ENCODE measurements around the gene TOMM6. TPM values are rescaled to one million over a fixed set of nuclear protein-coding genes. Genes with fewer than 3 reads are reported as not detected.

TOMM6 gene
- total RNA-seq = 100 to 1,000 TPM in 1 of 2 donors, 10 to 100 TPM in 1; 84.2 to 101 TPM
- long read RNA-seq, donor 1, transcript TOMM6-201 (3 exons, 595 nt) = major isoform, 6 of 6 reads
- long read RNA-seq, donor 1, partial matches to known transcripts = 0 of 6 reads
- long read RNA-seq, donor 1, other reads (novel, unspliced or antisense) = 0 of 6 reads
- long read RNA-seq, donor 2, transcript TOMM6-202 (3 exons, 637 nt) = minor isoform, 8 of 24 reads
- long read RNA-seq, donor 2, transcript TOMM6-201 (3 exons, 595 nt) = major isoform, 16 of 24 reads
- long read RNA-seq, donor 2, partial matches to known transcripts = 0 of 24 reads
- long read RNA-seq, donor 2, other reads (novel, unspliced or antisense) = 0 of 24 reads

GRCh38 chr6:41787219-41787917 is at the start of gene TOMM6:
TOMM6 (plus strand) TSS chr6:41787694; CDS start chr6:41787698, 4 bp downstream.
- intact Hi-C loops (cut with DNase I) = loop anchor here in 1 of 2 donors (10.0 kb wide), 1 partner anchor 147 kb away; no protein-coding TSS in a partner anchor
- DNase-seq (ENCODE audit: low spot score) = peak; percentile 99

- intact Hi-C loops (cut with DNase I) = no loop called here
These were observed 48.5 kb upstream of the TOMM6 start for GRCh38 chr6:41739041-41739440.

GRCh38 chr6:41740366-41741162 is 46.9 kb upstream of the TOMM6 start:
- intact Hi-C loops (cut with DNase I) = no loop called here
- no peak for DNase-seq (ENCODE audit: low spot score)

More at GRCh38 chr6:41739041-41739440, 48.5 kb upstream of the TOMM6 start:
- DNase-seq (ENCODE audit: low spot score) = no peak

GRCh38 chr6:41741625-41742490 is 45.6 kb upstream of the TOMM6 start:
- DNase-seq (ENCODE audit: low spot score) = no peak
- intact Hi-C loops (cut with DNase I) = no loop called here

GRCh38 chr6:41743406-41744235 is 43.9 kb upstream of the TOMM6 start:
- no peak for DNase-seq (ENCODE audit: low spot score)
- intact Hi-C loops (cut with DNase I) = no loop called here

- DNase-seq (ENCODE audit: low spot score) = no peak
- intact Hi-C loops (cut with DNase I) = no loop called here
These were observed 43.2 kb upstream of the TOMM6 start for GRCh38 chr6:41744236-41744787.

GRCh38 chr6:41746107-41746506 is 41.4 kb upstream of the TOMM6 start:
- intact Hi-C loops (cut with DNase I) = no loop called here
- no peak for DNase-seq (ENCODE audit: low spot score)

GRCh38 chr6:41747256-41748101 is 40.0 kb upstream of the TOMM6 start, which contains the start of gene PGC:
PGC (minus strand) TSS chr6:41747397; CDS start chr6:41747334, 63 bp downstream.
- no peak for DNase-seq (ENCODE audit: low spot score)
- intact Hi-C loops (cut with DNase I) = no loop called here

- intact Hi-C loops (cut with DNase I) = no loop called here
- DNase-seq (ENCODE audit: low spot score) = no peak
These were observed 39.4 kb upstream of the TOMM6 start for GRCh38 chr6:41748102-41748477.

GRCh38 chr6:41748542-41748941 is 39.0 kb upstream of the TOMM6 start:
- intact Hi-C loops (cut with DNase I) = no loop called here
- no peak for DNase-seq (ENCODE audit: low spot score)

- intact Hi-C loops (cut with DNase I) = no loop called here
- no peak for DNase-seq (ENCODE audit: low spot score)
These were observed 37.1 kb upstream of the TOMM6 start for GRCh38 chr6:41750374-41750773.

GRCh38 chr6:41755895-41756294 is 31.6 kb upstream of the TOMM6 start:
- intact Hi-C loops (cut with DNase I) = no loop called here
- no peak for DNase-seq (ENCODE audit: low spot score)

- intact Hi-C loops (cut with DNase I) = no loop called here
- no peak for DNase-seq (ENCODE audit: low spot score)
These were observed 31.1 kb upstream of the TOMM6 start for GRCh38 chr6:41756354-41756753.

GRCh38 chr6:41757271-41757670 is 30.2 kb upstream of the TOMM6 start:
- intact Hi-C loops (cut with DNase I) = no loop called here
- no peak for DNase-seq (ENCODE audit: low spot score)

- no peak for DNase-seq (ENCODE audit: low spot score)
- intact Hi-C loops (cut with DNase I) = no loop called here
These were observed 29.4 kb upstream of the TOMM6 start for GRCh38 chr6:41757931-41758640.

- no peak for DNase-seq (ENCODE audit: low spot score)
- intact Hi-C loops (cut with DNase I) = no loop called here
These were observed 28.9 kb upstream of the TOMM6 start for GRCh38 chr6:41758641-41759035.
